CD14-positive monocyte (primary cell): ENCODE measurements around the gene TBC1D13. TPM values are rescaled to one million over a fixed set of nuclear protein-coding genes. Genes with fewer than 3 reads are reported as not detected.

Experiments used
- DNase-seq, 3 donors: peaks; one replicate each; pipeline ENCODE4 v3.0.0-alpha.2; 2011 to 2022
- H2AFZ ChIP-seq: 2 replicates; pipeline ENCODE4 v1.6.0; 2012; ENCODE audit warnings: mild to moderate bottlenecking, low read depth, low read length, inconsistent platforms; ENCODE audit not compliant: insufficient read depth, poor library complexity, severe bottlenecking
- H3K27ac ChIP-seq, 2 donors: 1 replicate in 1 of 2; 2 replicates in 1 of 2; pipeline ENCODE4 v1.5.1; 2012 to 2013; ENCODE audit warnings: low read length in 2 of 2, control low read depth in 1 of 2, inconsistent platforms in 1 of 2, low read depth in 1 of 2, mild to moderate bottlenecking in 1 of 2
- H3K27me3 ChIP-seq, 2 donors: one replicate each; pipeline versions ENCODE4 v1.6.0 to v1.6.1; 2011 to 2013; ENCODE audit warnings: low read length in 2 of 2; ENCODE audit not compliant: control insufficient read depth in 2 of 2, insufficient read depth in 2 of 2
- H3K36me3 ChIP-seq, 2 donors: replicated peaks in 1 of 2; 1 replicate in 1 of 2; 2 replicates in 1 of 2; pipeline versions ENCODE4 v1.5.1 to v1.6.1; 2012 to 2013; ENCODE audit warnings: low read length in 2 of 2, control low read depth in 1 of 2, inconsistent platforms in 1 of 2, mild to moderate bottlenecking in 1 of 2; ENCODE audit not compliant: insufficient read depth in 2 of 2, control insufficient read depth in 1 of 2
- H3K4me1 ChIP-seq, 2 donors: 1 replicate in 1 of 2; 2 replicates in 1 of 2; pipeline versions ENCODE4 v1.5.1 to v1.6.1; 2012 to 2013; ENCODE audit warnings: low read length in 2 of 2, control low read depth in 1 of 2, inconsistent platforms in 1 of 2, mild to moderate bottlenecking in 1 of 2, moderate library complexity in 1 of 2; ENCODE audit not compliant: insufficient read depth in 2 of 2, control insufficient read depth in 1 of 2
- H3K4me2 ChIP-seq: replicated peaks from 2 replicates; pipeline ENCODE3; 2012; ENCODE audit warnings: low read length, moderate library complexity, mild to moderate bottlenecking; ENCODE audit not compliant: poor library complexity, severe bottlenecking; ENCODE audit errors: extremely low read depth
- H3K4me3 ChIP-seq, 3 experiments: fragments of 200-600 bp in 1 of 3; sonication (generic) in 1 of 3; replicated peaks in 1 of 3; 1 replicate in 2 of 3; 2 replicates in 1 of 3; pipeline ENCODE4 v1.5.1; 2011 to 2013; ENCODE audit warnings: low read length in 3 of 3, mild to moderate bottlenecking in 3 of 3, control low read depth in 2 of 3, low read depth in 2 of 3, inconsistent platforms in 1 of 3, moderate library complexity in 1 of 3
- H3K79me2 ChIP-seq: 2 replicates; pipeline ENCODE4 v1.6.0; 2012; ENCODE audit warnings: mild to moderate bottlenecking, control low read depth, inconsistent platforms, low read length, moderate library complexity; ENCODE audit not compliant: insufficient read depth
- H3K9ac ChIP-seq: 2 replicates; pipeline ENCODE4 v1.6.0; 2017; ENCODE audit warnings: low read length, mild to moderate bottlenecking; ENCODE audit not compliant: insufficient read depth, poor library complexity, severe bottlenecking
- H3K9me3 ChIP-seq, 2 donors: replicated peaks in 1 of 2; 1 replicate in 1 of 2; 2 replicates in 1 of 2; pipeline versions ENCODE4 v1.5.1 to v1.6.1; 2012 to 2013; ENCODE audit warnings: low read length in 2 of 2, control low read depth in 1 of 2; ENCODE audit not compliant: control insufficient read depth in 1 of 2, insufficient read depth in 1 of 2
- H4K20me1 ChIP-seq: 2 replicates; pipeline ENCODE4 v1.6.0; 2012; ENCODE audit warnings: mild to moderate bottlenecking, low read length, control low read depth, moderate library complexity; ENCODE audit not compliant: insufficient read depth
- H3K27ac Mint-ChIP-seq, 7 donors: one replicate each; pipeline ENCODE4 v1.8.0; 2020; ENCODE audit warnings: mild to moderate bottlenecking in 7 of 7, mixed read lengths in 7 of 7, moderate library complexity in 6 of 7, inconsistent platforms in 2 of 7
- H3K27me3 Mint-ChIP-seq, 3 donors: one replicate each; pipeline ENCODE4 v1.8.0; 2021 to 2022; ENCODE audit warnings: low read depth in 3 of 3, mild to moderate bottlenecking in 3 of 3, mixed read lengths in 3 of 3, moderate library complexity in 3 of 3, inconsistent platforms in 1 of 3
- H3K36me3 Mint-ChIP-seq, 2 donors: one replicate each; pipeline ENCODE4 v1.8.0; 2020; ENCODE audit warnings: mixed read lengths in 2 of 2, inconsistent platforms in 1 of 2, mild to moderate bottlenecking in 1 of 2
- H3K4me1 Mint-ChIP-seq: one replicate; pipeline ENCODE4 v1.8.0; 2020; ENCODE audit warnings: mild to moderate bottlenecking, mixed read lengths
- H3K4me3 Mint-ChIP-seq, 2 donors: one replicate each; pipeline ENCODE4 v1.8.0; 2020; ENCODE audit warnings: mild to moderate bottlenecking in 2 of 2, mixed read lengths in 2 of 2, moderate library complexity in 1 of 2
- H3K9me3 Mint-ChIP-seq, 7 donors: one replicate each; pipeline ENCODE4 v1.8.0; 2020 to 2022; ENCODE audit warnings: mixed read lengths in 7 of 7, mild to moderate bottlenecking in 6 of 7, moderate library complexity in 6 of 7, inconsistent platforms in 2 of 7
- CTCF ChIP-seq: fragments of 200-600 bp; IDR thresholded peaks from one replicate; pipeline ENCODE4 v1.8.0; 2022; ENCODE audit warnings: antibody characterized with exemption, mild to moderate bottlenecking
- WGBS: methylation state at CpG from one replicate; pipeline ENCODE4 v1.1.5; 2013; ENCODE audit warnings: missing lambda C conversion rate; ENCODE audit not compliant: insufficient coverage; 5-methylcytosine and 5-hydroxymethylcytosine counted together
- intact Hi-C, 2 donors: fragments of 100-400 bp; cut with micrococcal nuclease; formaldehyde crosslinking; loops; one replicate each; pipeline versions ENCODE4 v1.15.0 to v1.15.1; 2023
- polyA plus RNA-seq, 3 donors: library from polyadenylated mRNA; depleted of rRNA in 1 of 3; unstranded in 2 of 3; stranded (reverse) in 1 of 3; fragments of 300-500 nt in 2 of 3; fragments of >200 nt in 1 of 3; fragmentation: Illumina TruSeq in 2 of 3; gene quantifications; 1 replicate in 2 of 3; 2 replicates in 1 of 3; pipeline ENCODE4 v1.2.3, GENCODE V29; 2012 to 2021

The TBC1D13 gene
- polyA plus RNA-seq, 3 donors, result 9.9 to 16.8 (median 13.8) TPM

DNA sequence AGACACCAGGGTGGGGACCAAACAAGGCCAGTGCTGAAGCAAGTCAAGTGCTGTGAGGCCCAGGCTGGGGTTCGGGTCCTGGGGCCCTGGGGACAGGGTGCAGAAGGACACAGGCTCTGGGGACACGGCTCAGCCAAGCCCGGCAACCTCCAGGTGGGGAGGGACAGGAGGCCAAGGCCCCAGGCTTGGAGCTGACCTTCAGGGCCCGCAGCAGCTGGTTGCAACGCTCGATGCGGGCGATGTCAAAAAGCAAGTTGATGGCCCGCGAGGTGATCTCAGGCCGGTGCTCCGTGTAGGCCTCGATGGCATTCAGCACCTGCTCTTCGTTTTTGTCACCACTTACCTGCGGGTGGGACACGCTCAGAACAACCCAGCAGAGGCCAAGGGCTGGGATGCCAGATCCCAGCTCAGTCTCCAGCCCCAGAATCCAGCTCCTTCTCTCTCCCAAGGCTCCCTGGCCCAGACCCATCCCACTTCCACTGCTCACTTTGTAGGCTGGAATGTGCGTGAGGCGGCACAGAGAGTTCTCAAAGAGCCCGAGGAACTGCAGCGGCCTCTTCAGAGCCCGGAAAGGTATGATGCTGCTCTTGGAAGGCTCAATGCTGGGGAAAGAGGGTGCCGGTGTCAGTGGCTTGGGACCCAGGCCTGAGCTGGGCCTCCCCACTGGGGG, 36.0 kb upstream of the TBC1D13 start:
- Histone ChIP-seq H3K4me3 (no peak overlapping the region), H3K36me3 (peaks cover 42 to 58% of the 10 kb centered on the region in 2 donors), H3K9ac (no peak overlapping the region), H3K4me2 (no peak overlapping the region), H3K79me2 (no peaks in the 10 kb centered on the region), H4K20me1 (peaks cover 3% of the 10 kb centered on the region), H3K27me3 (no peaks in the 10 kb centered on the region), H3K27ac (no peak overlapping the region), H2AFZ (no peak overlapping the region), H3K9me3 (no peaks in the 10 kb centered on the region), H3K4me1 (no peaks in the 10 kb centered on the region)
- Mint-ChIP-seq H3K36me3 (peaks cover 36 to 54% of the 10 kb centered on the region in 2 donors), H3K27ac (no peak overlapping the region), H3K4me3 (no peak overlapping the region), H3K27me3 (no peaks in the 10 kb centered on the region), H3K9me3 (no peaks in the 10 kb centered on the region), H3K4me1 (no peaks in the 10 kb centered on the region)
- intact Hi-C loops, result no loop called here
- no peak for TF ChIP-seq CTCF
- no peak for DNase-seq
- WGBS, result 99% methylated on average over 17 of the region's 22 CpGs

GRCh38 chr9:128753627-128754026, 33.4 kb upstream of the TBC1D13 start:
- H3K27me3 Mint-ChIP-seq, result no peaks in the 10 kb centered on the region
- peaks cover 5% of the 10 kb centered on the region for H3K4me1 Mint-ChIP-seq
- no peak overlapping the region for H2AFZ ChIP-seq
- H3K4me3 ChIP-seq, result no peak overlapping the region
- H3K36me3 ChIP-seq, result peaks cover 35 to 53% of the 10 kb centered on the region in 2 donors
- TF ChIP-seq CTCF, result no peak
- no peak overlapping the region for H3K27ac Mint-ChIP-seq
- H3K79me2 ChIP-seq, result no peaks in the 10 kb centered on the region
- H3K36me3 Mint-ChIP-seq, result peaks cover 28 to 50% of the 10 kb centered on the region in 2 donors
- H3K4me1 ChIP-seq, result no peaks in the 10 kb centered on the region
- peaks cover 3% of the 10 kb centered on the region for H4K20me1 ChIP-seq
- 99% methylated on average over 12 of the region's 16 CpGs for WGBS
- H3K9ac ChIP-seq, result no peak overlapping the region
- intact Hi-C loops, result no loop called here
- no peak overlapping the region for H3K4me3 Mint-ChIP-seq
- H3K9me3 Mint-ChIP-seq, result no peaks in the 10 kb centered on the region
- H3K27me3 ChIP-seq, result no peaks in the 10 kb centered on the region
- H3K4me2 ChIP-seq, result no peak overlapping the region
- H3K27ac ChIP-seq, result no peak overlapping the region
- no peaks in the 10 kb centered on the region for H3K9me3 ChIP-seq
- no peak for DNase-seq
